Skeletal muscle tissue (tissue), 4 donors: ENCODE data around the gene C3orf18. TPM values are rescaled to one million over a fixed set of nuclear protein-coding genes. Genes with fewer than 3 reads are reported as not detected.

ENCODE experiments used
- H3K27ac ChIP-seq: one replicate; pipeline ENCODE4 v1.7.0; 2013; ENCODE audit warnings: mild to moderate bottlenecking, low read depth, low read length, inconsistent platforms
- H3K27me3 ChIP-seq, 3 donors: one replicate each; pipeline ENCODE4 v1.7.0; 2013; ENCODE audit warnings: low read length in 3 of 3; ENCODE audit not compliant: control insufficient read depth in 3 of 3, insufficient read depth in 3 of 3
- H3K36me3 ChIP-seq, 3 donors: one replicate each; pipeline ENCODE4 v1.7.0; 2013; ENCODE audit warnings: low read length in 3 of 3; ENCODE audit not compliant: control insufficient read depth in 3 of 3, insufficient read depth in 3 of 3
- H3K4me1 ChIP-seq, 3 donors: one replicate each; pipeline ENCODE4 v1.7.0; 2013; ENCODE audit warnings: low read length in 3 of 3, mild to moderate bottlenecking in 3 of 3; ENCODE audit not compliant: control insufficient read depth in 3 of 3, insufficient read depth in 3 of 3
- H3K4me3 ChIP-seq, 3 donors: one replicate each; pipeline ENCODE4 v1.7.0; 2013; ENCODE audit warnings: low read length in 3 of 3
- H3K9ac ChIP-seq, 3 donors: one replicate each; pipeline ENCODE4 v1.7.0; 2013; ENCODE audit warnings: low read length in 3 of 3, mild to moderate bottlenecking in 3 of 3, moderate library complexity in 2 of 3, low read depth in 1 of 3
- H3K9me3 ChIP-seq, 3 donors: one replicate each; pipeline ENCODE4 v1.7.0; 2013; ENCODE audit warnings: low read length in 3 of 3; ENCODE audit not compliant: control insufficient read depth in 3 of 3
- total RNA-seq: library from RNA; depleted of rRNA; stranded (reverse); fragments of >200 nt; gene quantifications from one replicate; pipeline ENCODE4 v1.2.3, GENCODE V29; 2014
- donor health status: Osteomylitis.

C3orf18 gene
- total RNA-seq, 1 donor from 2014 or later = 11.5 TPM

DNA sequence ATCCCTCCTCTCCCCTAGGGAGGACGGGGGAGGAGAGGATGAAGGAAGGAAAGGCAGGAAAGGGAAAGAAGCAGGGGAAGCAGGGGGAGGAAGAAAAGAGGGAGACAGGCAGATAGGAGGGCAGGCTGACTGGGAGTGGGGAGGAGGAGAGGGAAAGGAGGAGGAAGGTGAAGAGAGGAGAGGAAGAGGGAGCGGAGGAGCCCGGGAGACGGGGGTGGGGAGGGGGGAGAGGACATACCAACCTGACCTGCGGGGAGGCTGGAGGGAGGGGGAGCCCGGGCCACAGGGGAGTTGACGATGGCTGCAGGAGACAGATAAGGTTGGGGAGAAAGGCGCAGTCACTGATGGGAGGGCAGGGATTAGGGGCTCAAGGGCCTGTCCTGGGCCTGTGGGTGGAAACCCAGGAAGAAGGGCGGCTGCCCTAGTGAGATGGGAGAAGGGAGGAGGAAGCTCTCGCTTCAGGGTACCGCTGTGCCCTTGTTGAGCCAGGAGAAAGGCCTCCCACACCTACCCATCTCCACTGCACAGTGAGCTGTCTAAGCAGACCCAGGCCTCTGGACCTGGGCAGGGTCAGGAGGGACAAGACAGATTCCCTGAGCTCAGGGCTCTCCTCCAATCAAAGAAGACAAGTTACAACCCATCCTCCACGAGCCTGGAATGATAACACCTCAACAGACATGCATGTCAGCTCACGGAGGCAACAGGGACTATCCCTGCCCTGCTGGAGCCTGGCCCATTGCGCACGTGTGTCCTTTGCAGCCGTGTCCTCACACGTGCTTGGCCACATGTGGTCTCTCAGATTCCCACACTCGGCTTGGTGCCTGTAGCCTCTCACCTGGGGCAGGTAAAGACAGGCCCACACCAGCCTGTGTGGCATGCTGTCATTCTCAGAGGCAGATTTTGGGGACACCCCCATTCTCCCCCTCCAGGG, 27.9 kb downstream of the C3orf18 start:
- H3K4me3 ChIP-seq = no peak overlapping the region
- H3K4me1 ChIP-seq = no peaks in the 10 kb centered on the region
- H3K9ac ChIP-seq = no peak overlapping the region
- no peak overlapping the region for H3K27ac ChIP-seq
- H3K9me3 ChIP-seq = no peaks in the 10 kb centered on the region
- H3K27me3 ChIP-seq = peaks cover 0 to 6% (median 0%) of the 10 kb centered on the region in 3 donors
- no peaks in the 10 kb centered on the region for H3K36me3 ChIP-seq

DNA sequence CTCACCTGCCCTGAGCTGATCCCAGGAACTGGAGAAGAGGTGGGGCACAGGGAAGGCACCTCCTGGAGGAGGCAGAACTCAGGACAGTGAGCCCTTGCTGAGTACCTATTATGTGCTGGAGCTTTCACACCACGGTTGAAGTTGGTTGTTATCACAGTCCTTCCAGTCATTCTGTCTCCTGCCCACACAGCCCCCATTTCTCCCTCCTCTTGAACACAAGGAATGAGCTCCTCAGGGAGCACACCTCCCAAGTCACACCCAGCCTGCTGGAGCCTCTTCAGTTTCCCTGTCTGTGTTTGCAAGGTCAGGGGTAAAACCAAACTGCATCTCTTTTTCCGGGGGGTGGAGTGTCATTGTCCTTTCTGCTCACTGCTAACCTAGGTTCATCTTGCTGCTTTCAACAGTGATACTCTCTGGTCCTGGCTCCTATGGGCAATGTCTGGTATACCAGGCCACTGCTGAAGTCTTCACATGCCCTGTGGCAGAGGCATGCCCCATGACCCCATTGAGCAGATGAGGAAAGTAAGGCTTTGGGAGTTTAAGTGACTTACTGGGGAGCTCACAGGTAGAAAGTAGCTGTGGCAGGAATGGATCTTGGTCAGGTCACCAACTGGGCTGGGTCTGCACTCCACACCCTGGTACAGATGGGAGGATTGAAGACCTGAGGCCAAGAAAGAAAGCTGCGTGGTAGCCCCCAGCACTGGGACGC, 30.0 kb downstream of the C3orf18 start:
- H3K36me3 ChIP-seq = no peaks in the 10 kb centered on the region
- peaks cover 0 to 9% (median 0%) of the 10 kb centered on the region in 3 donors for H3K27me3 ChIP-seq
- H3K27ac ChIP-seq = no peak overlapping the region
- H3K9ac ChIP-seq = no peak overlapping the region
- H3K4me1 ChIP-seq = no peaks in the 10 kb centered on the region
- H3K4me3 ChIP-seq = no peak overlapping the region
- no peaks in the 10 kb centered on the region for H3K9me3 ChIP-seq

DNA sequence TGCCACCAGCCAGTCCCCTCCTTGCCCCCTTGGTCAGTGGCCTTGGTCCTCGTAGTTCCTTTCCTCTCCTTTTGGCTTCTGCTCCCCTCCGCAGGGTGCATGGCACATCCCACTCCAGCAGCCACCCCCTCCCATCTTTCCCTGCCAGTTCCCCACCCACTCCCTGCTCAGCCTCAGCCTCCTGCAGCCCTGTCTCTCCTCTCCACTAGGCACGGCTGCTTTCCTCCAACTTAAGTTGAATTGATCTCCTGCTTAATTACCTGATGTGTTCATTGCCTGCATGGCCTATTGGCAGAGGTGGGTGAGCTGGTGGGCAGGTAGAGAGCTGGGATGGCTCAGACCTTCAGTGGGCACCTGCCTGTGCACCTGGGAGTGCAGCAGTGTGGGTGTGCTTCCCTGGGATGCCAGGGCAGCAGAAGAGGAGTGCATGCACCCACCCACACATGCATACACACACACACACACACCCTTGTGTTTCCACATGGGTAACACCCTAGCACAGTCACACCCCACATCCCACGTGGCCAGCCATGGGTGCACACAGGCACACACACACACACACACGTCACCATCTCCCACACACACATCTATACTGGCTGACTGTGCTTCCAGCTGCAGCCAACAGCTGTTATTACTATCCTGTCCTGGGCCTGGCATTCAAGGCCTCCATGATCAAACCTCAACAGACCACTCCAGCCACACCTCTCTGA, 30.9 kb downstream of the C3orf18 start:
- Histone ChIP-seq H3K36me3 (no peaks in the 10 kb centered on the region), H3K9ac (no peak overlapping the region), H3K4me3 (no peak overlapping the region), H3K4me1 (no peaks in the 10 kb centered on the region), H3K9me3 (no peaks in the 10 kb centered on the region), H3K27me3 (peaks cover 0 to 9% (median 0%) of the 10 kb centered on the region in 3 donors), H3K27ac (no peak overlapping the region)

DNA sequence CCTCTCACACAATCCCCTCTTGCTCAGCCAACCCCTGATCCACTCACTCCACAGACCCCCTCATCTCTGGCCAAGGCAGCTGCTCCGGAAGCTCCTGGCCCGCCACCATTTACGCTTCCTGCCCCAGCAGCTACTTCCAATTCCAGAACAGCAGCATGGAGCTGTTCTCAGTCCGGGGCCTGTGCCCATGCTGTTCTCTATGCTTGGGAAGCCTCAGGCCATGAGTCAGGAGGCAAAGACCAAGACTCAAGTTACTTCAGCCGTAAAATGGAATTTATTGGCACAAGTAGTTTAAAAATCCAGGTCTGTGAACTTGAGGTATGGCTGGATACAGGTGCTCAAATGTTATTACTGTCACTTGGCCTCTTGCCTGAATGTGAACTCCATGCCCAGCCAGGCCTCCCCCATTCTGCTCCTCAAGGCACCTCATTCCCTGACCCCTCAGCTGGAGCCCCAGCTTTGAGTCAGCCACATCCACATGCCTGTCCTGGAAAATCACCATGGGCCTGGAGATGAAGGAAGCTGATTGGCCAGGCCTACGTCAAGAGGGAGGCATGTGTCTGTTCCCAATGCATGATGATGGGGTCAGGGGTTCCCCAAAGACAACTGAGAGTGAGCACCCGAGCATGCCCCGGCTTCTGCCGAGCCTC, 32.7 kb downstream of the C3orf18 start:
- Histone ChIP-seq H3K27me3 (peaks cover 2 to 14% (median 3%) of the 10 kb centered on the region in 3 donors), H3K4me3 (no peak overlapping the region), H3K9ac (no peak overlapping the region), H3K4me1 (no peaks in the 10 kb centered on the region), H3K9me3 (no peaks in the 10 kb centered on the region), H3K27ac (no peak overlapping the region), H3K36me3 (no peaks in the 10 kb centered on the region)

DNA sequence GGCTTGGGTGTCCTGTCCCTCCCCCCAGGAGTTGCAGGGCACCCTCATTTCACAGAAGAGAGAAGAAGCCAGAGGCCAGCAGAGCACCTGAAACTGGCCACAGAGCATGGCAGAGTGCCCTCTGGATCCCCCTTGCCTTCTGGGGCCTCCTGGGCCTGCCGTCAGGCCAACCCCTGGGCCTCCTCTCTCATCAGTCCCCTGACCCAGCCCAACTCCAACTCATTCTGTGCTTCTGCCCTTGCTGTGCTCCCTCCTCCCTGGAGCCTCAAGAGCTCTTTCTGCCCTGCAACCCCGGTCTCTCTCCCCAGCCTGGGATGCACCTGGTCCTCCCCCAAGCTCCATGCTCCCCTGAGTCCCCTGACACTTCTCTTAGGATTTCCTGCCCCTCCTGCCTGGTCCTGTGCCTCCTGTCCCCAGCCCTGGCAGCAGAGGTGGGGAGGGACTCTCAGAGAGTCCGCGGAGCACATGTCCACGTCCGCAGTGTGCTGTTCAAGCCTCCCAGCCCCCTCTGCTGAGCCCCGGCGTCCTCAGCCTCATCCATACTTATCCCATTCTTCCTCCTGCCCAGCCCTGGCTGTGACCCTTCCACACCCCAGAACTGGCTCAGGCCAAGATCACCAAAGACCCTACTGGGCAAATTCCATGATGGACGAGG, 33.6 kb downstream of the C3orf18 start:
- Histone ChIP-seq H3K4me1 (no peaks in the 10 kb centered on the region), H3K27ac (no peak overlapping the region), H3K27me3 (peaks cover 5 to 15% (median 7%) of the 10 kb centered on the region in 3 donors), H3K9me3 (no peaks in the 10 kb centered on the region), H3K36me3 (no peaks in the 10 kb centered on the region), H3K9ac (no peak overlapping the region), H3K4me3 (no peak overlapping the region)

DNA sequence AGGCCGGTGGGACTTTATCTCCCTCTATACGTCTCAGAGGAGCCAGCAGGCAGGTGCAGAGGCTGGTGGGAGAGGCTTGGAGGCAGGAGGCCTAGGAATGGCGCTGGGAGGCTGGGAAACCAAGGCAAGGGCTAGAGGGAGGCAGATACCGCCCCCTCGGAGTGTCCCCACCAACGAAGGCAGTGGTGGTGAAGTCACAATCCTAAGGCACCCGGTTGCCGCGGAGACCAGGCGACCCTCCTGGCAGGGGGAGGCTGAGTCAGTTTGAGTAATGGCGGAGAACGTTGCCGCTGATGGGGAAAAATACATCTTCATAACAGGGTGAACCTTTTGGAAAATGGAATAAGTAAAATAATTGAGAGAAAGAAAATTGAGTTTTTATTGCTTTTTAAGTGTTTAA, 34.2 kb downstream of the C3orf18 start:
- Histone ChIP-seq H3K9ac (no peak overlapping the region), H3K4me3 (no peak overlapping the region), H3K9me3 (no peaks in the 10 kb centered on the region), H3K27me3 (peaks cover 5 to 15% (median 7%) of the 10 kb centered on the region in 3 donors), H3K4me1 (no peaks in the 10 kb centered on the region), H3K36me3 (no peaks in the 10 kb centered on the region), H3K27ac (no peak overlapping the region)

DNA sequence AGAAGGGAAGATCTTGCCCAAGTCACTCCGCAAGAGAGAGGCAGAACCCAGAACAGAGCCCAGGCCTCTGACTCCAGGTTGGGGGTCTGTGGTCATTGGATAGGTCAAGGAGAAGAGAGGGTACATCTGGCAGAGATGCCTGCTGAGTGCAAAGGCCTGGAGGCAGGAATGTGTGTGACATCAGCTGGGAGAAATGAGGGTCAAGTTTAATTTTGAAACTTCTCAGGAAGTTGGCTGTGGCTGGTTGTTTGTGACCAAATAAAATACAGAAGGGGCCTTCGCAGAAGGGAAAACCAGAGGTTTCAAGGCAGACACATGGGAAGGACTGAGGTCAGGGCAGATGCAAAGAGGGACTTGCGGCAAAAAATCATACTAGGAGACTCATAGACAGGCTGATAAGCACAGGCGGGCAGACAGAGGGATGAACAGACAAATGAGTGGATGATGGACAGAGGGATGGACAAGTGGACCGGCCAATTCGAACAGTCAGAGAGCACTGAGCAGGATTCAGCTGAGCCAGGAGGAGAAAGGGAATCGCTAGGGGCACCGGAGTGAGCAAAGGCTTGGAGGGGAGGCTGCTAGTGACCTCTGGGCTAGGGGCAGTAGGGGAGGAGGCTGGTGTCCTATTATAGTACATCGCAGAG, 35.4 kb downstream of the C3orf18 start:
- no peak overlapping the region for H3K27ac ChIP-seq

DNA sequence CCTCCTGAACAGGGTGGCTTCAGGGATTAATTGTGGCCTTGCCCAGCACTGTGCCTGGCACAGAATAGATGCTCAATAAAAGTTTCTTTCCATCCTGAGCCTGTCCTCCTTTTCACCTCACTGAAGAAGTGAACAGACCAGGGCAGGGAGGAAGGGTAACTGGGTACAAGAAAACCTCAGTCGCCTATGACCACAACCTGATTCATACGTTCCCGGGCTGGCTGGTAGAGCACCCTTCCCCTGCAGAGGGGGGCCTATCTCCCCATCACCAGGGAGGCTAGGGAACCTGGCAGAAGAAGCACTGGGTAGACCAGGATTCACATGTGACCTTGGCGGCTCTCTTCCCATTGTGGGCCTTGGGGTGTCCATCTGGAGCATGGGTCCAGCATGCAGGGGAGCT, 36.3 kb downstream of the C3orf18 start:
- Histone ChIP-seq H3K4me3 (no peak overlapping the region), H3K36me3 (no peaks in the 10 kb centered on the region), H3K27ac (no peak overlapping the region)

More for the DNA sequence above, 35.4 kb downstream of the C3orf18 start:
- Histone ChIP-seq H3K4me3 (no peak overlapping the region), H3K9me3 (no peaks in the 10 kb centered on the region), H3K27me3 (peaks cover 5 to 15% (median 7%) of the 10 kb centered on the region in 3 donors), H3K9ac (no peak overlapping the region), H3K4me1 (no peaks in the 10 kb centered on the region), H3K36me3 (no peaks in the 10 kb centered on the region)

More for the DNA sequence above, 36.3 kb downstream of the C3orf18 start:
- H3K9ac ChIP-seq = no peak overlapping the region
- H3K27me3 ChIP-seq = peaks cover 5 to 9% (median 7%) of the 10 kb centered on the region in 3 donors
- H3K4me1 ChIP-seq = no peaks in the 10 kb centered on the region
- H3K9me3 ChIP-seq = no peaks in the 10 kb centered on the region
